Astrocyte of the cerebellum (primary cell): Measurements from ENCODE around the gene CAMK1.
A peak's percentile ranks its signal among the peaks of the same experiment; 100 is the strongest.

Experiments used
- DNase-seq: peaks from one replicate; pipeline ENCODE4 v3.0.0-alpha.2; 2011; ENCODE audit warnings: low read depth
- H3K4me3 ChIP-seq: 2 replicates; pipeline ENCODE4 v1.5.1; 2011; ENCODE audit warnings: mild to moderate bottlenecking, low read depth, low read length, moderate library complexity
- CTCF ChIP-seq: IDR thresholded peaks from 2 replicates; pipeline ENCODE4 v1.5.1; 2012; ENCODE audit warnings: low read length, low read depth, moderate library complexity, mild to moderate bottlenecking; ENCODE audit errors: missing control alignments
- in situ Hi-C: cut with HindIII; loops from 2 replicates; pipeline ENCODE4 v1.10.0; 2017; ENCODE audit warnings: low sequenced_read_pairs

Gene CAMK1

GRCh38 chr3:9736831-9737230 lies 32.9 kb downstream of the CAMK1 start:
- no peak for TF ChIP-seq CTCF
- in situ Hi-C loops = no loop called here
- DNase-seq = no peak
- no peak overlapping the region for H3K4me3 ChIP-seq

- peak overlapping the region; percentile 96 for H3K4me3 ChIP-seq
- in situ Hi-C loops = no loop called here
- no peak for TF ChIP-seq CTCF
- DNase-seq = no peak
These were observed 37.0 kb downstream of the CAMK1 start for GRCh38 chr3:9732740-9733115.

- no peak for DNase-seq
- H3K4me3 ChIP-seq = peak overlapping the region; percentile 96
- in situ Hi-C loops = no loop called here
- no peak for TF ChIP-seq CTCF
These were observed 37.5 kb downstream of the CAMK1 start for GRCh38 chr3:9732080-9732739.

DNA sequence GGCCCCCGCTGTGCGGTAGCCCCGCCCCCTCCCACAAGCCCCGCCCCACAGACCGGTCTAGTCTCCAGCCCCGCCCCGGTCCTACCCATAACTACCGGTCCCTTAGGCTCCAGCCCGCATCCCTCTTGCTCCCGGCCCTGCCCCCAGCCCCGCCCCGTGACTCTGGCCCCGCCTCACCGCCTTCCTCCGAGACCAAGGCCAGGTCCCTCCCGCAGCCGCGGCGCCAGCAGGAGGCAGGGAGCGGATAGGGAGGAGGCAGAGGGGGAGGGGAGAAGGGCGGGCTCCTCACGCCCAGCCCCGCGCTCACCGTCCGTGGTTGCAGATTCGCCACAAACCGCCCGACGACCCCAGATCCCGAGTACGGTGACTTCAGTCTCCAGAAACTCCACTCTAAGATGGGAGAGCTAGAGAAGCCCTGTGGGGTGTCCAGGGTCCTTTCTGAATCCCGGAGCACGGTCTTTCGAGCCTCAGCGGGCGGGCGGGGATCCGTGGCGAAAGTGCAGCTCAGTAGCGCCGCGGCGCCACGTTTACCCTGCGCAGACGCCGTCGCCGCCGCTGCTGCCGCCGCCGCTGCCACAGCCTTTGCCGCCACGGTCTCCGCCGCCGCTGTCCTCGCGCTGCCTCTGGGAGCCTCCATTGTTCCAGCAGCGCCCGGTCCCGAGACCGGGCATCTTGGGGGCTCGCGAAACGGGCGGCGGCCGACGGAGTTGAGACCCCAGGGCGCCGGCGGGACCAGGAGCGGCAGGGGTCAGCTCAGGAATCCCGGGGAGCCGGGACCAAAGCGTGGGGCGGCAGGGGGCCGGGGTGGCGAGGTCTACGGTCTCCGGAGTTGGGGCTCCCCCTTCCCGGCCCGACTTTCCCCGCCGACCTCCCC lies 38.3 kb downstream of the CAMK1 start, which contains the start of gene BRPF1:
Gene BRPF1 (plus strand): TSS at position 530 of the 874 bp plus-strand sequence. CDS start 2,406 bp downstream, outside the sequence.
- in situ Hi-C loops = no loop called here
- DNase-seq = peak; percentile 99
- peak within 1 kb of the TSS; percentile 96 for H3K4me3 ChIP-seq
- no peak for TF ChIP-seq CTCF

GRCh38 chr3:9730657-9731205 lies 39.0 kb downstream of the CAMK1 start:
- no peak for TF ChIP-seq CTCF
- in situ Hi-C loops = no loop called here
- DNase-seq = no peak
- peak overlapping the region; percentile 96 for H3K4me3 ChIP-seq

DNA sequence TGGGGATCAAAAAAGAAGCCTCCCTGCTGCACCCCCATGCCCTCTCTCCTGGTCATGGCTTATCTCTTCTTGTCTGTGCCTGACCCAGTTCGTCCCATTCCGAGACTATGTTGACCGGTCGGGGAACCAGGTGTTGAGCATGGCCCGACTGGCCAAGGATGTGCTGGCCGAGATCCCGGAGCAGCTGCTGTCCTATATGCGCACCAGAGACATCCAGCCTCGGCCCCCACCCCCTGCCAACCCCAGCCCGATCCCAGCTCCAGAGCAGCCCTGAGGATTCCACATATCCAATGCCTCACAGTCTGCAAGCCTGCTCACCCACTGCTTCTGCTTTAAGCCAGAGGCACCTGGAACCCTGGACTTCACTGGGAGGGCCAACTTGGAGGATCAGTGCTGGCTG lies 40.3 kb downstream of the CAMK1 start:
- TF ChIP-seq CTCF = no peak
- no peak overlapping the region for H3K4me3 ChIP-seq
- in situ Hi-C loops = no loop called here
- DNase-seq = no peak
